ENCODE measurements around the gene PIGV. TPM values are rescaled to one million over a fixed set of nuclear protein-coding genes. Genes with fewer than 3 reads are reported as not detected.
A peak's percentile ranks its signal among the peaks of the same experiment; 100 is the strongest.

PIGV gene
- total and polyA plus RNA-seq, 2 of the 4 experiments (the other 2 are of a cell fraction): 7.2 to 10.6 TPM

DNA sequence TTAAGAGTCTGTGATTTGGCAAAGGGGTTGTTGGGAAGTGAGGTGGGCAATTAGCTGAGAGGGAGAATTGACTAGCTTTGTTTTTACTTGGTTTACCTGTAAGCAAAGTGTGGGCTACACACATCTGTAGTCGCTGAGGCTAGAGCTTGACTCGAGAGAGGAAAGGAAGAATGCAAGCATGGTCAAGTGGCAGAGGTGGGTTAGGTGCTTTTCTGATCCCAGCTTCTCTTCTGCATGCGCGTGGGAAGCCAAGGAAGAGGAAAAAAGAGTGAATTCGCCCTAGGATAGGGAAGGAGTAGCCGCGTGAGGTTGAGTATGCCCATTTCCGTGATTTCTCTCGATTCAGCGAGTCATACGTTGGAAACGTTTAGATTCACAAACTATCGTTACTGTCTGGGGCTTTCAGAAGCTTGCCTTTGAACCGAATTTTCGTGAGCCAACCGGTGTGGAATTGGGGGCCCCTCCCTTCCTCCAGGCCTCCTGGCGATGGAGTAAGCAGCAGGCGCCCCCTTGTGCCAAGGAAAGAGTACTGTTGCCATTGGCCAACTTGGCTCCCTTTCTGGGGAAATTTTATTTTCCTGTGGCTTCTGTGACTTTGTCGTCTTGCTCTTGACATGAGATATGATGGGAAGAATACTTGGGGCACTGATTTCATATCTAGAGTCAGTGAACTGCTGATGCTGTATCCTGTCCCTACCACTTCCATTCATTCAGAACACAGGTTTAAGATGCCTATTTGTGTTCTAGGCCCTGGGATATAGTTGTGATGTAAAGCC, 1.3 kb downstream of the PIGV start:
- Histone ChIP-seq H2AFZ (replicated peaks; ENCODE audit: low read length, poor library complexity) (peak overlapping the region; percentile 55), H3K27ac (ENCODE audit: insufficient read depth, low read length) (peak overlapping the region; percentile 51), H4K91ac (ENCODE audit: insufficient read depth, low read depth, low read length) (peak overlapping the region; percentile 95), H2BK15ac (ENCODE audit: low read depth, low read length) (peak overlapping the region; percentile 55), H4K20me1 (ENCODE audit: insufficient read depth, low read length) (peaks cover 5% of the 10 kb centered on the region; the same call in 1 of the 2 replicates), H3K9me3 (ENCODE audit: control insufficient read depth, insufficient read depth, low read length) (no peaks in the 10 kb centered on the region), H3K4me2 (ENCODE audit: low read depth, low read length) (peak overlapping the region; percentile 97), H3K4ac (ENCODE audit: low read depth, low read length) (peak overlapping the region; percentile 97), H2AK5ac (ENCODE audit: low read depth, low read length) (peak overlapping the region; percentile 97), H3K36me3 (ENCODE audit: control insufficient read depth, insufficient read depth, low read length) (peaks cover 1% of the 10 kb centered on the region), H3K9me1 (ENCODE audit: insufficient read depth, low read length) (peaks cover 13% of the 10 kb centered on the region), H3K4me1 (ENCODE audit: control insufficient read depth, insufficient read depth, low read length) (peaks cover 28% of the 10 kb centered on the region), H2BK5ac (ENCODE audit: low read depth, low read length, poor library complexity, severe bottlenecking) (peak overlapping the region; percentile 96), H3K9ac (ENCODE audit: low read depth, low read length) (peak overlapping the region; percentile 93), H3K79me1 (ENCODE audit: low read depth in 1 of 2, low read length in 2 of 2) (peaks cover 25 to 45% of the 10 kb centered on the region in 2 experiments; a peak in 3 of 4 replicates), H3K56ac (ENCODE audit: extremely low read depth, insufficient read depth, low read length) (peak overlapping the region; percentile 99), H2BK120ac (ENCODE audit: low read depth, low read length) (peak overlapping the region; percentile 99), H3K4me3 (ENCODE audit: insufficient read depth, low read depth, low read length) (peak overlapping the region; percentile 72), H3K14ac (replicated peaks; ENCODE audit: low read depth, low read length) (peak overlapping the region; percentile 93), H3K18ac (ENCODE audit: low read depth, low read length) (peak overlapping the region; percentile 33; the same call in 1 of the 2 replicates), H2BK20ac (ENCODE audit: low read depth, low read length) (peak overlapping the region; percentile 62), H3K23ac (ENCODE audit: low read depth, low read length) (peak overlapping the region; percentile 85), H4K8ac (ENCODE audit: low read depth in 2 of 2, low read length in 2 of 2) (peak overlapping the region; percentile 96 to 99), H4K5ac (ENCODE audit: low read depth, low read length) (peak overlapping the region; percentile 96), H2AK9ac (replicated peaks; ENCODE audit: low read depth, low read length, poor library complexity) (peak overlapping the region; percentile 99), H3K27me3 (ENCODE audit: control insufficient read depth, insufficient read depth, low read length) (no peaks in the 10 kb centered on the region)
- in situ Hi-C loops (cut with MboI; ENCODE audit: low sequenced_read_pairs) (loop anchor here (5.0 kb wide), 1 partner anchor 97 kb away; no protein-coding TSS in a partner anchor), intact Hi-C loops (cut with micrococcal nuclease) (loop anchor here (1.0 kb wide), 4 partner anchors 91 to 289 kb away; no protein-coding TSS in a partner anchor), dilution Hi-C loops (cut with HindIII; ENCODE audit: low sequenced_read_pairs, unreplicated experiment) (loop anchor here (25.0 kb wide), 1 partner anchor 202 kb away; no protein-coding TSS in a partner anchor)
- no TSS peak for BruUV-seq (replicated peaks)
- CTCF ChIA-PET: interaction anchor here (0.5 to 4.7 kb wide), 15 partner anchors 11 to 624 kb away, joined by 3 to 20 read pairs (median 3); partner anchors contain the start of gene ARID1A
- POLR2A ChIA-PET (ENCODE audit: unreplicated experiment): interaction anchor here (0.6 to 2.2 kb wide), 6 partner anchors 8 to 175 kb away, joined by 3 to 13 read pairs (median 3); no protein-coding TSS in a partner anchor
- WGBS, 2 experiments (ENCODE audit: extremely low coverage in 2 of 2, insufficient read length in 1 of 2): 7% methylated on average over 10 of the region's 19 CpGs; no CpG with 5 or more reads in 1 of the 2 experiments
- ATAC-seq (ENCODE audit: low read depth): peak; percentile 30
- peak; percentile 83 for DNase-seq
- TF ChIP-seq RAD21 (IDR thresholded peaks at IDR 0.05; ENCODE audit: low read length): peak; percentile 98
- TF ChIP-seq NFE2L2 (IDR thresholded peaks at IDR 0.05; ENCODE audit: low read depth, low read length): no peak
- TF ChIP-seq, protein P1, sequence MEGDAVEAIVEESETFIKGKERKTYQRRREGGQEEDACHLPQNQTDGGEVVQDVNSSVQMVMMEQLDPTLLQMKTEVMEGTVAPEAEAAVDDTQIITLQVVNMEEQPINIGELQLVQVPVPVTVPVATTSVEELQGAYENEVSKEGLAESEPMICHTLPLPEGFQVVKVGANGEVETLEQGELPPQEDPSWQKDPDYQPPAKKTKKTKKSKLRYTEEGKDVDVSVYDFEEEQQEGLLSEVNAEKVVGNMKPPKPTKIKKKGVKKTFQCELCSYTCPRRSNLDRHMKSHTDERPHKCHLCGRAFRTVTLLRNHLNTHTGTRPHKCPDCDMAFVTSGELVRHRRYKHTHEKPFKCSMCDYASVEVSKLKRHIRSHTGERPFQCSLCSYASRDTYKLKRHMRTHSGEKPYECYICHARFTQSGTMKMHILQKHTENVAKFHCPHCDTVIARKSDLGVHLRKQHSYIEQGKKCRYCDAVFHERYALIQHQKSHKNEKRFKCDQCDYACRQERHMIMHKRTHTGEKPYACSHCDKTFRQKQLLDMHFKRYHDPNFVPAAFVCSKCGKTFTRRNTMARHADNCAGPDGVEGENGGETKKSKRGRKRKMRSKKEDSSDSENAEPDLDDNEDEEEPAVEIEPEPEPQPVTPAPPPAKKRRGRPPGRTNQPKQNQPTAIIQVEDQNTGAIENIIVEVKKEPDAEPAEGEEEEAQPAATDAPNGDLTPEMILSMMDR (conservative IDR thresholded peaks at IDR 0.05; ENCODE audit: low read depth, low read length): peak; percentile 98
- TF ChIP-seq SMC3 (IDR thresholded peaks at IDR 0.05; ENCODE audit: low read depth, low read length): peak; percentile 97
- TF ChIP-seq POLR2A (IDR thresholded peaks at IDR 0.05; ENCODE audit: low read depth, low read length): peak; percentile 62
- no peak; the same call in 1 of the 2 replicates for TF ChIP-seq CHD1 (IDR thresholded peaks at IDR 0.05; ENCODE audit: low read depth, low read length)
- no peak for TF ChIP-seq RFX5 (IDR thresholded peaks at IDR 0.05; ENCODE audit: low read depth, low read length)
- TF ChIP-seq RCOR1 (IDR thresholded peaks at IDR 0.05; ENCODE audit: insufficient replicate concordance, low read length): no peak
- TF ChIP-seq, protein P2, sequence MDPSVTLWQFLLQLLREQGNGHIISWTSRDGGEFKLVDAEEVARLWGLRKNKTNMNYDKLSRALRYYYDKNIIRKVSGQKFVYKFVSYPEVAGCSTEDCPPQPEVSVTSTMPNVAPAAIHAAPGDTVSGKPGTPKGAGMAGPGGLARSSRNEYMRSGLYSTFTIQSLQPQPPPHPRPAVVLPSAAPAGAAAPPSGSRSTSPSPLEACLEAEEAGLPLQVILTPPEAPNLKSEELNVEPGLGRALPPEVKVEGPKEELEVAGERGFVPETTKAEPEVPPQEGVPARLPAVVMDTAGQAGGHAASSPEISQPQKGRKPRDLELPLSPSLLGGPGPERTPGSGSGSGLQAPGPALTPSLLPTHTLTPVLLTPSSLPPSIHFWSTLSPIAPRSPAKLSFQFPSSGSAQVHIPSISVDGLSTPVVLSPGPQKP (IDR thresholded peaks at IDR 0.05; ENCODE audit: borderline replicate concordance, low read depth, low read length): no peak
- peak; percentile 92; the same call in 1 of the 2 replicates for TF ChIP-seq MAZ (IDR thresholded peaks at IDR 0.05; ENCODE audit: borderline replicate concordance, low read depth, low read length)
- TF ChIP-seq MXI1 (IDR thresholded peaks at IDR 0.05; ENCODE audit: borderline replicate concordance, low read depth, low read length): peak; percentile 40; the same call in 1 of the 2 replicates
- TF ChIP-seq FOS (IDR thresholded peaks at IDR 0.05; ENCODE audit: low read depth, low read length): no peak
- no peak for TF ChIP-seq BHLHE40 (IDR thresholded peaks at IDR 0.05; ENCODE audit: low read depth, low read length)
